PC-9 (cell line): ENCODE results near the gene CDS1.

ENCODE experiments used
- CTCF ChIP-seq: fragments of 200-600 bp; sonication (generic); conservative IDR thresholded peaks from 2 replicates; pipeline ENCODE4 v1.6.1; 2017; ENCODE audit warnings: mixed run types, antibody characterized with exemption, mild to moderate bottlenecking, moderate library complexity
- EZH2 ChIP-seq: fragments of 200-600 bp; sonication (generic); IDR thresholded peaks from 2 replicates; pipeline ENCODE4 v1.8.0; 2017; ENCODE audit warnings: antibody characterized with exemption, low read depth

- TF ChIP-seq CTCF (no peak), EZH2 (no peak)
These were observed 116.2 kb downstream of the CDS1 start for GRCh38 chr4:84699001-84699671.
